Uterus (tissue), 2 donors: ENCODE results near the gene SERGEF.

ENCODE experiments used
- CTCF ChIP-seq, 4 experiments: fragments of 200-600 bp in 2 of 4; fragments of 450-650 bp in 2 of 4; sonication (generic) in 2 of 4; IDR thresholded peaks; one replicate each; pipeline ENCODE4 v1.5.1; 2016 to 2019; ENCODE audit warnings: antibody characterized with exemption in 4 of 4, mild to moderate bottlenecking in 2 of 4, moderate library complexity in 1 of 4
- POLR2A ChIP-seq, 2 donors: fragments of 450-650 bp; IDR thresholded peaks; one replicate each; pipeline ENCODE4 v1.6.1; 2016; ENCODE audit warnings: antibody characterized with exemption in 2 of 2, mild to moderate bottlenecking in 1 of 2, moderate library complexity in 1 of 2

DNA sequence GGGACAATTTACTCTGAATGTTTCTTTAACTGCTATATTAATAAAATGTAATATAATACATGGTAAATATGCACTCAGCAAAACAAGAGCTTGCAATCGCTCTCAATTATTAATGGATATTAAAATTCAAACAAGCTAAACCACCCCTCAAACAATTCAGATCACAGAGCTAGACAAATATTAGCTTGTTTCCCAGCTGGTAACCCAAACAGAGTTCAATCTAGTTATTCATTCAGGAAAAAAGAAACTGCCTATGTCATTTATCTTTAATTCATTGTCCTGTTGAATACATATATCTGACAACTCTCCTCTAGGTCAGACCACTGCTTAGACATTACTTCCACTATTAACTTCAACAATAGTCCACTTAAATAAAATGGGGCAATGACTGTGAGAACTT, 78.7 kb downstream of the SERGEF start:
- TF ChIP-seq CTCF (IDR thresholded peaks at IDR 0.05) (no peak), POLR2A (IDR thresholded peaks at IDR 0.05) (no peak)
